Activated naive CD8-positive, alpha-beta T cell treated with anti-CD3 and anti-CD28 coated beads, Interleukin-2, amount 50 U/mL, for 16 hours (primary cell): Measurements from ENCODE around the gene PHOX2A.
"Not testable (repeated sequence)": the region's sequence is repeated elsewhere in the genome, so short reads cannot be mapped to it uniquely, and the experiment has no call there.

Source experiments
- DNase-seq: peaks from one replicate; pipeline ENCODE4 v3.0.0-alpha.2; 2020; ENCODE audit warnings: low read depth, low spot score

PHOX2A gene

DNA sequence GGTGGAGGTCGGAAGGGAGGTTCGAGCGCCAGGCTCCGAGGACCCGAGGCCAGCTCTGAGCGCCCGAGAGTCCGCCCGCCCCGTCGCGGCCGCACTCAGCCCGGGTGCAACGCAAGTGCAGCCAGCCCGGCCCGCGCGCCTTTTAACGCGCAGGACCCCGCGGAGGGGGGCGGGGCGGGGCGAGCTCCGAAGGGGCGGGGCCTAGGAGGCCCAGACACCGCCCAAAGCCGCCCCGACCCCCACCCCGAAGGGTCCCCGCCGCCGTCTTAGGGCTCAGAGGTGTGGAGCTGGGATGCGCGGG, at the start of gene PHOX2A:
Gene PHOX2A, minus strand, starts transcription at position 117 of the 301 bp plus-strand sequence. CDS start 172 bp downstream, outside the sequence.
- DNase-seq, result no peak

DNA sequence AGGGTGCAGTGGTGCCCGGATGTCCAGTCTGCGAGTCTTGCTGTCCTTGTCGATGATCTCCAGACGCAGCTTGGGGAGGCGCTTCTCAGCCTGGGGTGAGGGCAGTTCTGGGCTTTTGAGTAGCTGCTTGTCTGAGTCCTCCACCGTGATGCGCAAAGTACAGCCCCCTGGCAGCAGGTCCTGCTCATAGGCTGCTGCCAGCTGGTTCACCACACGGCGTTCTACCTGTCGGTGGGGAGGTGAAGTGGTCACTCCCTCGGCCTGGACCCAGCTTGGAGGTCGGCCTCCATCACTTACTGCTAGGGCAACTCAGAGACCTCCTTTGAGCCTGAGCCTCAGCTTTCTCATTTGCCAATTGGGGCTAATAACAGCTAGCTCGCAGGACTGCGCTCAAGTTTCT, 49.4 kb upstream of the PHOX2A start:
- DNase-seq, result no peak

DNA sequence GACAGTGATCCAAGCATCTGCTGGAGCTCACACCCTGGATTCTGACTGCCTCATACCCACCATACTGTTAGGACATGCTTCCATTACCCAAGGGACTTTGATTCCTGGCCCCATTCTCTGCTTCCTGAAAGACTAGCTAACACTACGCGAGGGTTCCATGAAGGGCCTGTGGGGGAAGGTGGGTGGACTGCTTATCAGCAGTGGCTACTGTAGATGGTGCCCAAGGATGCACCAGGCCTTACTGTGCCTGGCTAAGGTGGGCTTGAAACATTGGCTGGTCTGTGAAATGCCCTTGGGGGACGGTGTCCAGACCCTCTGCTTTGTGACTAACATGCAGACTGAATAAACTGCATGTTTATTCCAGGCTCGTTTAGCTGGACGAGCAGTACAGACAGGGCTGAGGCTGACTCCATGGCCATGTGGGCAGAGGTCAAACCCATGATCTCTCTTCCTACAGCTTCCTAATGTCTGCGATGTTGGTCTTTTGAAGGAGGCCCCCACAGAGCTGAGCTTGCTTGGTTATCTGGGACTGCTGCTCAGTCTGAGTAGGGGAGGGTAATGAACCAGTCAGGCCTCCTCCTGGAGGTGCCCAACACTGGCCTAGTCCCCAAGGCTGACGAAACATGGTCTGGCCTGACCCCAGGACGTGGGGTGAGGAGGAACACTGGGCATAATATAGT, 48.3 kb upstream of the PHOX2A start:
- DNase-seq, result no peak

DNA sequence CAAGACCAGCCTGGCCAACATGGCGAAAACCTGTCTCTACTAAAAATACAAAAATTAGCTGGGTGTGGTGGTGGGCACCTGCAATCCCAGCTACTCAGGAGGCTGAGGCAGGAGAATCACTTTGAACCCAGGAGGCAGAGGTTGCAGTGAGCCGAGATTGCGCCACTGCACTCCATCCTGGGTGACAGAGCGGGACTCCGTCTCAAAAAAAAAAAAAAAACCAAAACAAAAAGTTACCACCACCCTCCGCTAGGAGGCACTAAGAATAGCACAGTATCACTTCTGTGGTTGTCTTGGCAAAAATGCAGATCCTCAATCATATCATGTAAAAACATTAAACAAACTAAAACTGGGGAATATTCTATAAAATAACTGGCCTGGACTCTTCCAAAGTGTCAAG, 46.8 kb upstream of the PHOX2A start:
- DNase-seq, result not testable (repeated sequence)

- no peak for DNase-seq
Observed at GRCh38 chr11:72287293-72287692, 43.3 kb upstream of the PHOX2A start.

- DNase-seq, result no peak
Observed at GRCh38 chr11:72283947-72284346, 40.0 kb upstream of the PHOX2A start.

DNA sequence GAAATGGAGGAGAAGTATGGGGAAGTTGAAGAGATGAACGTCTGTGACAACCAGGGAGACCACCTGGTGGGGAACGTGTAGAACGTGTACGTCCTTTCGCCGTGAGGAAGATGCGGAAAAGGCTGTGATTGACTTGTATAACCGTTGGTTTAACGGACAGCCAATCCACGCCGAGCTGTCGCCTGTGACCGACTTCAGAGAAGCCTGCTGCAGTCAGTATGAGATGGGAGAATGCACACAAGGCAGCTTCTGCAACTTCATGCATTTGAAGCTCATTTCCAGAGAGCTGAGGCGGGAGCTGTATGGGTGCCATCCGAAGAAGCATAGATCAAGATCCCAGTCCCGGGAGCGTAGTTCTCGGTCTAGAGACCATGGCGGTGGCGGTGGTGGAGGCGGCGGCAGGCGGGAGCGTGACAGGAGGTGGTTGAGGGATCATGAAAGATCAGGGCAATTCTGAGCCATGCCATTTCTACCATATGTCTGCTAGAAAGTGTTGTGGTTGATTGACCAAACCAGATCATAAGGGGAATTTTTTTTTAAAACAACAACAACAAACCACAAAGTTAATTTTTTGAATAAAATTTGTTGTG, 36.8 kb upstream of the PHOX2A start:
- no peak for DNase-seq

DNA sequence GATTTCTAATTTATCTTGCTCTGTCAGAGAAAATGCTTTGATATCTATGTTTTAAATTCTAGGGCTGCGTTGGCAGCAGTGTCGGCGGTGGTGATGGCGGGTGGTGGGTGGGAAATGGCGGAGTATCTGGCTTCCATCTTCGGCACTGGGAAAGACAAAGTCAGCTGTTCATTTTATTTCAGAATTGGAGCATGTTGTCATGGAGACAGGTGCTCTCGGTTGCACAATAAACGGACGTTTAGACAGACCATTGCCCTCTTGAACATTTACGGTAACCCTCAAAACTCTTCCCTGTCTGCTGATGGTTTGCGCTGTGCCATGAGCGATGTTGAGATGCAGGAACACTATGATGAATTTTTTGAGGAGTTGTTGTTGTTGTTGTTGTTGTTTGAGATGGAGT, 36.1 kb upstream of the PHOX2A start:
- no peak for DNase-seq

DNA sequence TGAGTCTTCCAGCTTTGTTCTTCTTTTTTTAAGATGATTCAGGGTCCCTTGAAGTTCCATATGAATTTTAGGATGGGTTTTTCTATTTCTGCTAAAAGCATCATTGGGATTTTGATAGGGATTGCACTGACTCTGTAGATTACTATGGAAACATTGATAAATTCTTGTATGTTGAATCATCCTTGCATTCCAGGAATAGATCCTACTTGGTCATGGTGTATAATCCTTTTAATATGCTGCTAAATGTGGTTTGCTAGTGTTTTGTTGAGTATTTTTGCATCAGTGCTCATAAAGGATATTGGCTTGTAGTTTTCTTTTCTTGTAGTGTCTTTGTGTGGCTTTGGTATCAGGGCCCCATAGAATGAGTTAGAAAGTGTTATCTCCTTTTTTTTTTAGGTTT, 34.9 kb upstream of the PHOX2A start:
- DNase-seq, result no peak

DNA sequence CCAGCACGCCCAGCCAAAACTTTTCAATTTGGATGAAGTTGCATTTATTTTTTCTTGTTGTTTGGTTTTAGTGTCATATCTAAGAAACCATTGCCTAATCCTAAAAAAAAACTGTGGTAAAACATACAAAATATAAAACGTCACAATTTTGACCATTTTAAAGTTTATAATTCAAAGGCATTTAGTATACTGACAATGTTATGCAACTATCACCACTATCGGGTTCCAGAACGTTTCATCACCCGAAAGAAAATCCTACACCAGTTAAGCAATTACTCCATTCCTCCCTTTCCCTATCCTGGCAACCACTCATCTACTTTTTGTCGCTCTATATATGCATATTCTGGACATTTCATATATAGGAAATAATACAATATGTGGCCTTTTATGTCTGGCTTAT, 30.5 kb upstream of the PHOX2A start:
- DNase-seq, result no peak

DNA sequence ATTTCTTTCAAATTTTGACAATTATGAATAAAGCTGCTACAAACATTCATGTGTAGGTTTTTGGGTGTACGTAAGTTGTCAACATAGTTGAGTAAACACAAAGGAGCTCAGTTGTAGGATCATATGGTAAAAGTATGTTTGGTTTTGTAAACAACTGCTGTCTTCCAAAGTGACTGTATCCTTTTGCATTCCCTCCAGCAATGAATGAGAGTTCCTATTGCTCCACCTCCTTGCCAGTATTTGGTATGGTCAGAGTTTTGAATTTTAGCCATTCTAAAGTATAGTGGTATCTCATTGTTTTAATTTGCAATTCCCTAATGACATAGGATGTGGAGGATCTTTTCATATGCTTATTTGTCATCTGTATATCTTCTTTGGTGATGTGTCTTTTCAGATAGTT, 28.0 kb upstream of the PHOX2A start:
- DNase-seq, result no peak

GRCh38 chr11:72267956-72268617, 24.1 kb upstream of the PHOX2A start:
- no peak for DNase-seq

DNA sequence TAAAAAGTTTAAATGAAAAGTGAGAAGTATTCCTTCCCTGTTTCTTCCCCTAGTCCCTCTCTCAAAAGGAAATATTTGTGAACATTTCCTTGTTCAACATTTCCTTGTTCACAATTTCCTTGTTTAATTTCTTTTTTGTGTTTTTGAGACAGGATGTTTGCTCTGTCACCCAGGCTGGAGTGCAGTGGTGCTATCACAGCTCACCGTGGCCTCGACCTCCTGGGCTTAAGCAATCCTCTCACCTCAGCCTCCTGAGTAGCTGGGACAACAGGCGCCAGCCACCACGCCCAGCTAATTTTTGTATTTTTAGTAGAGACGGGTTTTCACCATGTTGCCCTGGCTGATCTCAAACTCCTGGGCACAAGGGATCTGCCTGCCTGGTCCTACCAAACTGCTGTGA, 23.0 kb upstream of the PHOX2A start:
- DNase-seq, result not testable (repeated sequence)

DNA sequence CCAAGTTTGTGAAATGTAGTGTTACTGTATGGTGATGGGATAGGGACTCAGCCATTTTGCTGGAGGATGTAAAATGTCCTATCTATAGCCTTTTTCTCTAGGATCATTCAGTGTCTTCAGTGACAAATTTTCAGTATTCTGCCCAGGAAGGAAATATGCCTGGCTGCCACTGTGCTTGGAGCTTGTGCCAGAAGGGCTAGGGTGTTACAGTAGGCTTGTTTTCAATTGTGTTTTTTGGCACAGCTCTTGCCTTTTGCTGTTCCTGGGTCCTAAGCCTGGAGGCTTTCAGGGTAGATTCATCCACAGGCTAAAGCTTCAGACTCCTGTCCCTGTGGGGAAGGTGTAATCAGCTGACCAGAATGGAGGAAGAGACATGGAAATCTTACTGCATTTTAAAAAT, 22.0 kb upstream of the PHOX2A start:
- DNase-seq, result no peak

- DNase-seq, result no peak
Observed at GRCh38 chr11:72263361-72263760, 19.4 kb upstream of the PHOX2A start.

DNA sequence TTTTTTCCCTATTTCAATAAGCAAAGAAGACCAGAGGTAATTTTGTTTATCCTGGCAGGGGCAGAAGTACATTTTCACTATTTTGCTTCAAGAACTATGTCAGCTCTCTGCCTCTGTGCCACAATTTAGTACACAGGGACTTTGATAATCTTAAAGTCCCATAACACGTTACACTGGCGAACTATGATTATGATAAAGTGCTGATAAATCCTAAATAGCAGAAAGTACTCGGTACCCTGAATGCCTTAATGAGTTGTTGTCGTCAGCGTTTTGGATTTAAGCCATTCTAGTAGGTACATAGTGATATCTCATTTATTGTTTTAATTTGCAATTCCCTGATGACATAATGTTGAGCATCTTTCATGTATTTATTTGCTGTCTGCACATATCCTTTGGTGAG, 16.6 kb upstream of the PHOX2A start:
- DNase-seq, result no peak

DNA sequence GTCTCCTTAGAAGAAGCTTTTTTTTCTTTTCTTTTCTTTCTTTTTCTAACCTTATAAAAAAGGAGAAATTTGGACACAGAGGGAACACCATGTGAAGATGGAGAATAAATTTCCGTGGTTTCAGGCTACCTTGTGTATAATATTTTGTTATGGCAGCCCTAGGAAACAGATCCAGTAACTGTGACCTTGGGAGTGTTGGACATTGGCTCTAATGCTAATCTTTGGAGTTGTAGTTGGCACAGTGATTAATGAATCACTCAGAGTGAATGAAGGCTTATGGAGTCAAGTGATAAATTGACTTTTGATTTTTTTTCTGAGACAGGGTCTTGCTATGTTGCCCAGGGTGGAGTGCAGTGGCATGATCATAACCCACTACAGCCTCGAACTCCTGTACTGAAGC, 15.5 kb upstream of the PHOX2A start:
- no peak for DNase-seq

GRCh38 chr11:72257570-72257969, 13.6 kb upstream of the PHOX2A start:
- no peak for DNase-seq

DNA sequence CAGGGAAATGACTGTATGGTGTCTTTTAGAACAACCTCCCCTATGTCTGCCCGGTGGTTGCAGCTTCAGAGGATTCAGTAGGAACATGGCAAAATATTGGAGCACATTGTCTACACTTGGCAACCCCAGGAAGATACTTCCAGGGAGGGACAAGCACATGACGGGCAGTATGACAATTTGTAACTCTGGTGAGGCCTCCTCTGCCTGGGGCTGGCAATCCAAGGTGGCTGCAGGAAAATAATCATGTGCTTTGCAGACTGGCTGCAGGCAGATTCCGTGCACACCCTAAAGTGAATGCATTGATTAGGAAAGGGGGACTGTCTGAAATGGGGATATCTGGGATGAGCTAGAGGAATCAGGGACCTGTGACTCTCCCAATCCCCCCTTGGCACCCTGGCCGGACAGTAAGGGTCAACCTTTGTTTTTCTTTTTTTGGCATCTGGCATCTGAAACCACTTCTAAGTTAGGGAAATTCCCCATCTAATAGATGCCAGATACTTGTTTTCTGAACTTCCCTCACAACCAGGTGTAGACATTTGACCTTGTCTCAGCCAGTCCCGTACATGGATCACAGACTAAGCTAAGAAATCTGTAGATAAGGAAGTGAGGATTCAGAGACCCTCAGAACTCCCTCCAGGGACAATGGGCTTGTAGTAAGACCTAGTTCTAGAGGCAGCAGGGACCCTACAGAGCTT, 10.5 kb upstream of the PHOX2A start:
- no peak for DNase-seq

GRCh38 chr11:72253392-72253791, 9.4 kb upstream of the PHOX2A start:
- DNase-seq, result no peak

GRCh38 chr11:72251614-72252013, 7.6 kb upstream of the PHOX2A start:
- no peak for DNase-seq

GRCh38 chr11:72250661-72251464, 6.9 kb upstream of the PHOX2A start:
- no peak for DNase-seq
